ENCODE results near the gene CLK2. TPM values are rescaled to one million over a fixed set of nuclear protein-coding genes. Genes with fewer than 3 reads are reported as not detected.

Gene CLK2
- total and polyA plus RNA-seq, 4 donors: 8.3 to 28.2 (median 14.8) TPM

DNA sequence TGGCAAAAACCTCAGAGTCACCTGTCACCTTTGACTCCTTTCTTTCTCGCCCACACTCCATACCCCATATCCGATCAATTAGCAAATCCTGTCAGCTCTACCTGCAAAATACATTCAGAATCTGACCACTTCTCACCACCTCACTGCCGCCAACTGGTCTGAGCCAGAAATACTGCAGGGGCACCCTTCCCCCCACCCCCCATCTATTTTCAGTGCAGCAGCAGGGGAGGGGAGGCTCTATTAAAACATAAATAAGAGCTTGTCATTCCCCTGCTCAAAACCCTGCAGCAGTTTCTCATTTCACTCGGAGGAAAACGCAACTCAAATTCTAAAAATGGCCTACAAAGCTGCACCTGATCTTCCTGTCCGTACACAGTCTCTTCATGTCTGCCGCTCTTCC is 24.1 kb upstream of the CLK2 start (continued):
- TF ChIP-seq, protein P1, sequence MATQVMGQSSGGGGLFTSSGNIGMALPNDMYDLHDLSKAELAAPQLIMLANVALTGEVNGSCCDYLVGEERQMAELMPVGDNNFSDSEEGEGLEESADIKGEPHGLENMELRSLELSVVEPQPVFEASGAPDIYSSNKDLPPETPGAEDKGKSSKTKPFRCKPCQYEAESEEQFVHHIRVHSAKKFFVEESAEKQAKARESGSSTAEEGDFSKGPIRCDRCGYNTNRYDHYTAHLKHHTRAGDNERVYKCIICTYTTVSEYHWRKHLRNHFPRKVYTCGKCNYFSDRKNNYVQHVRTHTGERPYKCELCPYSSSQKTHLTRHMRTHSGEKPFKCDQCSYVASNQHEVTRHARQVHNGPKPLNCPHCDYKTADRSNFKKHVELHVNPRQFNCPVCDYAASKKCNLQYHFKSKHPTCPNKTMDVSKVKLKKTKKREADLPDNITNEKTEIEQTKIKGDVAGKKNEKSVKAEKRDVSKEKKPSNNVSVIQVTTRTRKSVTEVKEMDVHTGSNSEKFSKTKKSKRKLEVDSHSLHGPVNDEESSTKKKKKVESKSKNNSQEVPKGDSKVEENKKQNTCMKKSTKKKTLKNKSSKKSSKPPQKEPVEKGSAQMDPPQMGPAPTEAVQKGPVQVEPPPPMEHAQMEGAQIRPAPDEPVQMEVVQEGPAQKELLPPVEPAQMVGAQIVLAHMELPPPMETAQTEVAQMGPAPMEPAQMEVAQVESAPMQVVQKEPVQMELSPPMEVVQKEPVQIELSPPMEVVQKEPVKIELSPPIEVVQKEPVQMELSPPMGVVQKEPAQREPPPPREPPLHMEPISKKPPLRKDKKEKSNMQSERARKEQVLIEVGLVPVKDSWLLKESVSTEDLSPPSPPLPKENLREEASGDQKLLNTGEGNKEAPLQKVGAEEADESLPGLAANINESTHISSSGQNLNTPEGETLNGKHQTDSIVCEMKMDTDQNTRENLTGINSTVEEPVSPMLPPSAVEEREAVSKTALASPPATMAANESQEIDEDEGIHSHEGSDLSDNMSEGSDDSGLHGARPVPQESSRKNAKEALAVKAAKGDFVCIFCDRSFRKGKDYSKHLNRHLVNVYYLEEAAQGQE (IDR thresholded peaks at IDR 0.05): no peak

DNA sequence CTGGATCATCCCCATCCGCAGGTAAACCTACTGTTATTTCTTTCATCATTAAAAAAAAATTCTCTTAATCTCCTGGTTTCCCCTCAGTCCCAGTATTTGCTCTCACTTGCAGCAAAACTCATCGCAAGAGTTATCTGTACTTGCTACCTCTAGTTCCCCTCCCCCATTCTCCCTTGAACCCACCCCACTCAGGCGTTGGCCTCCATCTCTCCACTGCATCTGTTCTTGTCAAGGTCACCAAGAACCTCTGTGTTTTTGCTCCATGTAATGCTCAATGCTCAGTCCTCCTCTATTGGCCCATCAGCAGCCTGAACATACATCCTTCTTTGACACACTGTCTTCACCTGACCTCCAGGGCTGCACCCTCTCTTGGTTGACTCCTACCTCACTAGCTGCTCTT is 23.4 kb upstream of the CLK2 start:
- H3K4me1 ChIP-seq (ENCODE audit: control insufficient read depth in 4 of 4, insufficient read depth in 4 of 4, low read length in 3 of 4): peaks cover 0 to 28% (median 13%) of the 10 kb centered on the region in 4 donors
- no peak overlapping the region for H3K9ac ChIP-seq (ENCODE audit: low read depth in 1 of 2, low read length in 2 of 2)
- H3K27ac ChIP-seq (ENCODE audit: low read depth in 1 of 2, low read length in 2 of 2): no peak overlapping the region
- WGBS: 89% methylated on average over 3 of the region's 3 CpGs
- no peaks in the 10 kb centered on the region for H3K27me3 ChIP-seq (ENCODE audit: control insufficient read depth in 4 of 4, insufficient read depth in 4 of 4, low read length in 3 of 4)
- H3K9me3 ChIP-seq (ENCODE audit: control insufficient read depth in 4 of 4, low read length in 3 of 4): no peaks in the 10 kb centered on the region
- TF ChIP-seq RXRA (IDR thresholded peaks at IDR 0.05): no peak
- no peak for TF ChIP-seq EGR1 (IDR thresholded peaks at IDR 0.05; ENCODE audit: low read depth in 2 of 2)
- TF ChIP-seq HNF4A (conservative IDR thresholded peaks at IDR 0.05): no peak
- TF ChIP-seq, protein P1 (IDR thresholded peaks at IDR 0.05): no peak
- no peak for TF ChIP-seq NR2F2 (IDR thresholded peaks at IDR 0.05)
- TF ChIP-seq RAD21 (IDR thresholded peaks at IDR 0.05): no peak
- no peak for TF ChIP-seq GABPA (IDR thresholded peaks at IDR 0.05 in 1 of 2, conservative IDR thresholded peaks at IDR 0.05 in 1 of 2)
- TF ChIP-seq, protein P2, sequence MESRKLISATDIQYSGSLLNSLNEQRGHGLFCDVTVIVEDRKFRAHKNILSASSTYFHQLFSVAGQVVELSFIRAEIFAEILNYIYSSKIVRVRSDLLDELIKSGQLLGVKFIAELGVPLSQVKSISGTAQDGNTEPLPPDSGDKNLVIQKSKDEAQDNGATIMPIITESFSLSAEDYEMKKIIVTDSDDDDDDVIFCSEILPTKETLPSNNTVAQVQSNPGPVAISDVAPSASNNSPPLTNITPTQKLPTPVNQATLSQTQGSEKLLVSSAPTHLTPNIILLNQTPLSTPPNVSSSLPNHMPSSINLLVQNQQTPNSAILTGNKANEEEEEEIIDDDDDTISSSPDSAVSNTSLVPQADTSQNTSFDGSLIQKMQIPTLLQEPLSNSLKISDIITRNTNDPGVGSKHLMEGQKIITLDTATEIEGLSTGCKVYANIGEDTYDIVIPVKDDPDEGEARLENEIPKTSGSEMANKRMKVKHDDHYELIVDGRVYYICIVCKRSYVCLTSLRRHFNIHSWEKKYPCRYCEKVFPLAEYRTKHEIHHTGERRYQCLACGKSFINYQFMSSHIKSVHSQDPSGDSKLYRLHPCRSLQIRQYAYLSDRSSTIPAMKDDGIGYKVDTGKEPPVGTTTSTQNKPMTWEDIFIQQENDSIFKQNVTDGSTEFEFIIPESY (IDR thresholded peaks at IDR 0.05): no peak
- TF ChIP-seq, protein P3, sequence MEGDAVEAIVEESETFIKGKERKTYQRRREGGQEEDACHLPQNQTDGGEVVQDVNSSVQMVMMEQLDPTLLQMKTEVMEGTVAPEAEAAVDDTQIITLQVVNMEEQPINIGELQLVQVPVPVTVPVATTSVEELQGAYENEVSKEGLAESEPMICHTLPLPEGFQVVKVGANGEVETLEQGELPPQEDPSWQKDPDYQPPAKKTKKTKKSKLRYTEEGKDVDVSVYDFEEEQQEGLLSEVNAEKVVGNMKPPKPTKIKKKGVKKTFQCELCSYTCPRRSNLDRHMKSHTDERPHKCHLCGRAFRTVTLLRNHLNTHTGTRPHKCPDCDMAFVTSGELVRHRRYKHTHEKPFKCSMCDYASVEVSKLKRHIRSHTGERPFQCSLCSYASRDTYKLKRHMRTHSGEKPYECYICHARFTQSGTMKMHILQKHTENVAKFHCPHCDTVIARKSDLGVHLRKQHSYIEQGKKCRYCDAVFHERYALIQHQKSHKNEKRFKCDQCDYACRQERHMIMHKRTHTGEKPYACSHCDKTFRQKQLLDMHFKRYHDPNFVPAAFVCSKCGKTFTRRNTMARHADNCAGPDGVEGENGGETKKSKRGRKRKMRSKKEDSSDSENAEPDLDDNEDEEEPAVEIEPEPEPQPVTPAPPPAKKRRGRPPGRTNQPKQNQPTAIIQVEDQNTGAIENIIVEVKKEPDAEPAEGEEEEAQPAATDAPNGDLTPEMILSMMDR (IDR thresholded peaks at IDR 0.05; ENCODE audit: low read depth, low read length, missing input control): no peak
- TF ChIP-seq, protein P4, sequence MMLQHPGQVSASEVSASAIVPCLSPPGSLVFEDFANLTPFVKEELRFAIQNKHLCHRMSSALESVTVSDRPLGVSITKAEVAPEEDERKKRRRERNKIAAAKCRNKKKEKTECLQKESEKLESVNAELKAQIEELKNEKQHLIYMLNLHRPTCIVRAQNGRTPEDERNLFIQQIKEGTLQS (IDR thresholded peaks at IDR 0.05): no peak
- no peak for TF ChIP-seq TAF1 (conservative IDR thresholded peaks at IDR 0.05)
- no peak for TF ChIP-seq HNF4G (IDR thresholded peaks at IDR 0.05)
- TF ChIP-seq JUND (IDR thresholded peaks at IDR 0.05): no peak
- TF ChIP-seq FOXA2 (IDR thresholded peaks at IDR 0.05): no peak
- TF ChIP-seq YY1 (IDR thresholded peaks at IDR 0.05): no peak
- TF ChIP-seq, protein P5, sequence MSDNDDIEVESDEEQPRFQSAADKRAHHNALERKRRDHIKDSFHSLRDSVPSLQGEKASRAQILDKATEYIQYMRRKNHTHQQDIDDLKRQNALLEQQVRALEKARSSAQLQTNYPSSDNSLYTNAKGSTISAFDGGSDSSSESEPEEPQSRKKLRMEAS (IDR thresholded peaks at IDR 0.05): no peak
- TF ChIP-seq SP1 (IDR thresholded peaks at IDR 0.05): no peak
- H3K36me3 ChIP-seq (ENCODE audit: control insufficient read depth in 4 of 4, insufficient read depth in 3 of 4, low read depth in 1 of 4, low read length in 3 of 4): peaks cover 0 to 37% (median 22%) of the 10 kb centered on the region in 4 donors
- no peak for DNase-seq (ENCODE audit: low spot score)
- H3K4me3 ChIP-seq (ENCODE audit: low read depth in 1 of 3, low read length in 3 of 3): no peak overlapping the region
